ENCODE data around the gene UVRAG.

- TF ChIP-seq POLR2A (IDR thresholded peaks at IDR 0.05) (no peak), CTCF (IDR thresholded peaks at IDR 0.05) (no peak)
These were observed 25.5 kb upstream of the UVRAG start for GRCh38 chr11:75789521-75789920.
